ENCODE results near the gene UNC13B. TPM values are rescaled to one million over a fixed set of nuclear protein-coding genes. Genes with fewer than 3 reads are reported as not detected.

The UNC13B gene
- 111 and 114 TPM in 2 replicates for total RNA-seq
- long read RNA-seq, partial matches to known transcripts = 97 of 111 reads
- long read RNA-seq, other reads (novel, unspliced or antisense) = 14 of 111 reads

DNA sequence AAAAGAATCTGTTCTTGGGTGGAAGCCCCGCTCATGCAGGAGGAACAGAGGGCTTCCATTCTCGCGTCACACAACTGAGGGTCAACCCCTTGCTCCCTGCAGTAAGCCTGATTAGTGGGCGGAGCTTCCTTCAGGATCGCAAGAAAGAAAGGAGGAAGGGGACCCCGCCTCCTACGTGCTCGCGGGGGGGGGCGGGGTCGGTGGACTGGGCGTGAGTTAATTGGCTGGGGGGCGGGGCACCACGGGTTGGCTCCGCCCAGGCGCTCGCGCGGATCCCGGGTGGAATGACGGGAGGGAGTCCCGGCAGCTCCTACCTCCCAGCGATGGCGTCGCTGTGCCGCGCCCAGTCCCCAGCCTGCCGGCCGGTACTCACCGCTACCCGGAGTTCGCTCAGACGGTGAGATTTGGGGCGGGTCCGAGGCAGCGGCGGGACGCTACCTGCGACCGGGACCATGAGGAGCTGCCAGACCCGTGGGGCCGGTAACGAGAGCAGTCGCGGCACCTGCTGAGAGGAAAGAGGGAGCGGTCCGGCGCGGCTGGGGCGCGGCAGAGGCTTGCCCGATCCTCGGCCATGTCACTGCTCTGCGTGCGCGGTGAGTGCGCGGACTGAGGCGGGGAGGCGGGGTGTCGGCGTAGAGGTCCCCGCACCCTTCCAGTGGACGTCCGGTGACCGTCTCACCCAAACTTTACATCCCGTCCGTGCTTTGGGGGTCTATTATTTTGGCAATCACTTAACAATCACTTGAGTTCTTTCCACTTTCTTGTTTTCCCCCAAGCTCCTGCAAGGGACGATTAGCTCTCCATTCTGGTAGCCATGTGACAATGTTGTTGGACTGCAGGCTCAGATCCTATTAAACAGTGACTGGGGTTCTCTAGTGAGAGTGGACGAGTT, at the start of gene UNC13B:
TSS of gene UNC13B (plus strand) at position 297 of the 892 bp plus-strand sequence. CDS start at position 572, 275 bp downstream.
- TF ChIP-seq, protein P1, sequence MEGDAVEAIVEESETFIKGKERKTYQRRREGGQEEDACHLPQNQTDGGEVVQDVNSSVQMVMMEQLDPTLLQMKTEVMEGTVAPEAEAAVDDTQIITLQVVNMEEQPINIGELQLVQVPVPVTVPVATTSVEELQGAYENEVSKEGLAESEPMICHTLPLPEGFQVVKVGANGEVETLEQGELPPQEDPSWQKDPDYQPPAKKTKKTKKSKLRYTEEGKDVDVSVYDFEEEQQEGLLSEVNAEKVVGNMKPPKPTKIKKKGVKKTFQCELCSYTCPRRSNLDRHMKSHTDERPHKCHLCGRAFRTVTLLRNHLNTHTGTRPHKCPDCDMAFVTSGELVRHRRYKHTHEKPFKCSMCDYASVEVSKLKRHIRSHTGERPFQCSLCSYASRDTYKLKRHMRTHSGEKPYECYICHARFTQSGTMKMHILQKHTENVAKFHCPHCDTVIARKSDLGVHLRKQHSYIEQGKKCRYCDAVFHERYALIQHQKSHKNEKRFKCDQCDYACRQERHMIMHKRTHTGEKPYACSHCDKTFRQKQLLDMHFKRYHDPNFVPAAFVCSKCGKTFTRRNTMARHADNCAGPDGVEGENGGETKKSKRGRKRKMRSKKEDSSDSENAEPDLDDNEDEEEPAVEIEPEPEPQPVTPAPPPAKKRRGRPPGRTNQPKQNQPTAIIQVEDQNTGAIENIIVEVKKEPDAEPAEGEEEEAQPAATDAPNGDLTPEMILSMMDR (IDR thresholded peaks at IDR 0.05; ENCODE audit: unreplicated experiment) = peak; percentile 41
- Mint-ChIP-seq H3K27ac (peak within 1 kb of the TSS; percentile 98), H3K27me3 (no peaks in the 10 kb centered on the region), H3K9me3 (ENCODE audit: low read depth) (no peaks in the 10 kb centered on the region), H3K36me3 (ENCODE audit: insufficient read depth) (no peaks in the 10 kb centered on the region), H3K4me3 (ENCODE audit: low read depth) (peak within 1 kb of the TSS; percentile 92), H3K4me1 (ENCODE audit: low read depth) (peaks cover 26% of the 10 kb centered on the region)
- peak; percentile 96 for DNase-seq (ENCODE audit: low spot score, unreplicated experiment)

DNA sequence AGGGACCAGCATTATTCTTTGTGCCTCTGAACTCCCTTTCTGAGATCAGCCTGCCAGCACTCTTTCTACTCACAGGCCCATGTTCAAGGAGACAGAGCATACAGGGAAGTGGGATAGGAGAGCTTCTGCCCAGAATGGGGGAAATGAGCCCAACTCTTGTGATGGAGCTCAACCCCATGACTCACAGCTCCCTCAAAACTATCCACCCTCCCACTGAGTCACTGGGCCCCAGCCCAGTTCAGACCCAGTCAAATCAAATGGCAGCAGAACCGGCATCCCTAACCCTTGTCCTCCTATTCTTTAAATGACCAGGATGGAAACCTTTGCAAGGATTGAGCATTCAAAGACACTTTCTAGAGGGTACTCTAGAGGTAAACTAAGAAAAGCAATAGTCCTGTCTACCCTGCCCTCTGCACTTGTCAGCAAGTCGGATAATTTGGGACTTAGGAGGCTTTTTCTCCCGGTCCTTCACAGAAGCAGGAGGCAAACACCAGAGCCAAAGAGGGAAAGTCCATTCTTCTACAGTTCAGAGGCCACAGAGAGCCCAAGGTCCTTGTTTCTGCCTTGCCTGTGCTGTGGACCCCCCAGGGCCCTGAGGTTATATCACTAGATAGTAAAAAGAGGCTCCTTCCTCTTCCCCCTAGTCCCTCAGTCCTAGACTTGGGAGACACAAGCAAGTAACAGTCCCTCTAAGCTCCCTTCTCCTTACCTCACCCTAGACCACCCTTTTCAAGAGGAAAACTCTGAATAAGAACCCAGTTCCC, 49.4 kb upstream of the UNC13B start:
- Mint-ChIP-seq H3K36me3 (ENCODE audit: insufficient read depth) (no peaks in the 10 kb centered on the region), H3K4me1 (ENCODE audit: low read depth) (peaks cover 47% of the 10 kb centered on the region)

DNA sequence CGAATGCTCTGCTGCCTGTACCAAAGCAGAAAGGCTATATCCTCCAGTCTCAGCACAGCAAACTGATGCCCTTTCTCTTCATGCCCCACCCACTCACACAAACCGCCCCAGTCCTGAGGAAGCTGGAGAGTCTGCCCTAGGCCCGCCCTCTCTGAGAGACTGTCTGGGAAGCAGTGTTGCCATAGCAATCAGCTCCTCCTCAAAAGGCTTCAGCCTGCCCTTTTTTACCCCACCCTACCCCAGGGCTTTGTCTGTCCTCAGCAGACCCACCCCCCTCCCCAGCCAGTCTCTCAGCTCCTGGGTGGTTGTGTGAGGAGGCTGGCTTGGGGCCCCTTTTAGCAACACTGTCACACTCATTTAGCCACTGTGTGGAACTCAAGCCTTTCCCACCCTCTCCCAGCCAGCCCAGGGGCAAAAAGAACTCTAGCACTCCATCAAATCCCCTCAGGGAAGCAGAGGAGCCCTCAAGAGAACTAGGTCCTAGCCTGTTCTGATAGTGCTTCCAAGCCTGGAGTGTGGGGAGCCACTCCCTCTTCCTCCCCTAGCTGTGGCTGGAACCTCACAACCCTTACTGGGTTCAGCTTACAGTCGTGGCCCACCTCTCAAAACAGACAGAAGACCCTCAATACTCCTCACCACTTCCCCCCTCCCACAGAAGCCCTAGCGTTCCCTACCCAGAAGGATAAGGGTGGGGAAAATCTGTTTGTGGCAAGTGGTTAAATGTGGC, 47.5 kb upstream of the UNC13B start:
- DNase-seq (ENCODE audit: low spot score, unreplicated experiment) = no peak
- H3K36me3 Mint-ChIP-seq (ENCODE audit: insufficient read depth) = no peaks in the 10 kb centered on the region
- TF ChIP-seq, protein P1 (IDR thresholded peaks at IDR 0.05; ENCODE audit: unreplicated experiment) = no peak
- peak overlapping the region; percentile 85 for H3K27ac Mint-ChIP-seq
- H3K4me1 Mint-ChIP-seq (ENCODE audit: low read depth) = peaks cover 47% of the 10 kb centered on the region
- H3K27me3 Mint-ChIP-seq = no peaks in the 10 kb centered on the region
- H3K4me3 Mint-ChIP-seq (ENCODE audit: low read depth) = peak overlapping the region; percentile 89
- no peaks in the 10 kb centered on the region for H3K9me3 Mint-ChIP-seq (ENCODE audit: low read depth)

More for the DNA sequence above, 49.4 kb upstream of the UNC13B start:
- Mint-ChIP-seq H3K9me3 (ENCODE audit: low read depth) (no peaks in the 10 kb centered on the region), H3K27me3 (no peaks in the 10 kb centered on the region), H3K27ac (peak overlapping the region; percentile 86), H3K4me3 (ENCODE audit: low read depth) (peak overlapping the region; percentile 81)
- no peak for DNase-seq (ENCODE audit: low spot score, unreplicated experiment)
- TF ChIP-seq, protein P1 (IDR thresholded peaks at IDR 0.05; ENCODE audit: unreplicated experiment) = no peak

DNA sequence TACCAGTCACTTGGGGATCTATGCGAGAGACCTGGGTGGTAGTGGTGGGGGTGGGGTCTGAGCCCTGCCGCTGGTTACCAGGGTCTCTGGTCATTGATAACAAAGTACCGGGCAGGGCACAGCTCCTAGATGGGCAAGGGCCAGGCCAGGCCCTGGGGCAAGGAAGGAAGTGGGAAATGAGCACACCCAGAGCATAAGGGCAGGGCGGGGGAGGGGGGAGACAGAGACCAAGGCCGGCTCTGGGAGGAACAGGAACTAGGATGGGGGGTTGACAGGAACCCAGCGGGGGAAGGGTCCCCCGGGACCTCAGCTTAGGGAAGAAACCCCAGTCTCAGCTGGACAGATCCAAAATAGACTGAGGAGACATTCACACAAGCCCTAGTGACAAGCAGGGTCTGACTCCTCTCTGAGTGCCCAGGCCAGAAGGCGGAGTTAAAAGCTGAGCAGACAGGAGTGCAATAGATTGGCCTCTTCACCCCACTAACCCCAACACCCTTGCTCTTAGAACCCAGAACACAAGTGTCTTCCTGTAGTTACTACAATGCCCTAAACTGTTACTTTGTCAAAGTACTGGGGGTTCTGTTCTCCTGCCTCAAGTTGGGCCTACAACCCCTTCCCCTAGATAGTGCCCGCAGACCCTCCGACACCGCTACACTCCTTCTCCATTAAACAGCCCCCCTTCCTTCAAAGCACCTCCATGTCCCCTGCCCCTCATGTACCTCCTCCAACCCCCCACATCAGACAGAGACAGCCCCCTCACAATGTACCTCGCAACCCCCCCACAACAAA, 46.8 kb upstream of the UNC13B start:
- no peak for DNase-seq (ENCODE audit: low spot score, unreplicated experiment)

More for the DNA sequence above, 46.8 kb upstream of the UNC13B start:
- TF ChIP-seq, protein P1 (IDR thresholded peaks at IDR 0.05; ENCODE audit: unreplicated experiment) = no peak
- peaks cover 44% of the 10 kb centered on the region for H3K4me1 Mint-ChIP-seq (ENCODE audit: low read depth)
- no peaks in the 10 kb centered on the region for H3K9me3 Mint-ChIP-seq (ENCODE audit: low read depth)
- H3K4me3 Mint-ChIP-seq (ENCODE audit: low read depth) = peak overlapping the region; percentile 89
- H3K36me3 Mint-ChIP-seq (ENCODE audit: insufficient read depth) = no peaks in the 10 kb centered on the region
- peak overlapping the region; percentile 96 for H3K27ac Mint-ChIP-seq
- no peaks in the 10 kb centered on the region for H3K27me3 Mint-ChIP-seq
